IMR-90 (cell line): Measurements from ENCODE around the gene PACSIN2.

ENCODE experiments used
- CEBPB ChIP-seq: IDR thresholded peaks from 2 replicates; pipeline ENCODE4 v1.6.1; 2012; ENCODE audit warnings: low read depth, low read length, improper control_type of control experiment
- CTCF ChIP-seq: conservative IDR thresholded peaks from 2 replicates; pipeline ENCODE4 v1.5.1; 2012; ENCODE audit warnings: mild to moderate bottlenecking, low read depth, low read length, improper control_type of control experiment
- FOS ChIP-seq: fragments of 150-350 bp; IDR thresholded peaks from 2 replicates; pipeline ENCODE4 v1.6.1; 2016; ENCODE audit warnings: low read depth, low read length
- MXI1 ChIP-seq: IDR thresholded peaks from 2 replicates; pipeline ENCODE4 v1.6.1; 2012; ENCODE audit warnings: low read depth, mild to moderate bottlenecking, low read length, moderate library complexity, borderline replicate concordance
- POLR2A ChIP-seq: IDR thresholded peaks from 2 replicates; pipeline ENCODE4 v1.6.1; 2012; ENCODE audit warnings: mild to moderate bottlenecking, low read depth, low read length
- RAD21 ChIP-seq: IDR thresholded peaks from 2 replicates; pipeline ENCODE4 v1.6.1; 2012; ENCODE audit warnings: low read length, improper control_type of control experiment
- RFX5 ChIP-seq: IDR thresholded peaks from 2 replicates; pipeline ENCODE4 v1.8.0; 2012; ENCODE audit warnings: low read depth, mild to moderate bottlenecking, low read length, moderate library complexity

GRCh38 chr22:42978453-42979103 is 36.4 kb downstream of the PACSIN2 start:
- TF ChIP-seq CTCF (no peak), RFX5 (no peak), MXI1 (no peak), POLR2A (no peak), RAD21 (no peak), FOS (no peak), CEBPB (peak; percentile 62)
